ENCODE measurements around the gene PARP6. TPM values are rescaled to one million over a fixed set of nuclear protein-coding genes. Genes with fewer than 3 reads are reported as not detected.
A peak's percentile ranks its signal among the peaks of the same experiment; 100 is the strongest.

PARP6 gene, protein sequence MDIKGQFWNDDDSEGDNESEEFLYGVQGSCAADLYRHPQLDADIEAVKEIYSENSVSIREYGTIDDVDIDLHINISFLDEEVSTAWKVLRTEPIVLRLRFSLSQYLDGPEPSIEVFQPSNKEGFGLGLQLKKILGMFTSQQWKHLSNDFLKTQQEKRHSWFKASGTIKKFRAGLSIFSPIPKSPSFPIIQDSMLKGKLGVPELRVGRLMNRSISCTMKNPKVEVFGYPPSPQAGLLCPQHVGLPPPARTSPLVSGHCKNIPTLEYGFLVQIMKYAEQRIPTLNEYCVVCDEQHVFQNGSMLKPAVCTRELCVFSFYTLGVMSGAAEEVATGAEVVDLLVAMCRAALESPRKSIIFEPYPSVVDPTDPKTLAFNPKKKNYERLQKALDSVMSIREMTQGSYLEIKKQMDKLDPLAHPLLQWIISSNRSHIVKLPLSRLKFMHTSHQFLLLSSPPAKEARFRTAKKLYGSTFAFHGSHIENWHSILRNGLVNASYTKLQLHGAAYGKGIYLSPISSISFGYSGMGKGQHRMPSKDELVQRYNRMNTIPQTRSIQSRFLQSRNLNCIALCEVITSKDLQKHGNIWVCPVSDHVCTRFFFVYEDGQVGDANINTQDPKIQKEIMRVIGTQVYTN
- total RNA-seq: 10 to 100 TPM; 58.8 to 65.0 TPM

DNA sequence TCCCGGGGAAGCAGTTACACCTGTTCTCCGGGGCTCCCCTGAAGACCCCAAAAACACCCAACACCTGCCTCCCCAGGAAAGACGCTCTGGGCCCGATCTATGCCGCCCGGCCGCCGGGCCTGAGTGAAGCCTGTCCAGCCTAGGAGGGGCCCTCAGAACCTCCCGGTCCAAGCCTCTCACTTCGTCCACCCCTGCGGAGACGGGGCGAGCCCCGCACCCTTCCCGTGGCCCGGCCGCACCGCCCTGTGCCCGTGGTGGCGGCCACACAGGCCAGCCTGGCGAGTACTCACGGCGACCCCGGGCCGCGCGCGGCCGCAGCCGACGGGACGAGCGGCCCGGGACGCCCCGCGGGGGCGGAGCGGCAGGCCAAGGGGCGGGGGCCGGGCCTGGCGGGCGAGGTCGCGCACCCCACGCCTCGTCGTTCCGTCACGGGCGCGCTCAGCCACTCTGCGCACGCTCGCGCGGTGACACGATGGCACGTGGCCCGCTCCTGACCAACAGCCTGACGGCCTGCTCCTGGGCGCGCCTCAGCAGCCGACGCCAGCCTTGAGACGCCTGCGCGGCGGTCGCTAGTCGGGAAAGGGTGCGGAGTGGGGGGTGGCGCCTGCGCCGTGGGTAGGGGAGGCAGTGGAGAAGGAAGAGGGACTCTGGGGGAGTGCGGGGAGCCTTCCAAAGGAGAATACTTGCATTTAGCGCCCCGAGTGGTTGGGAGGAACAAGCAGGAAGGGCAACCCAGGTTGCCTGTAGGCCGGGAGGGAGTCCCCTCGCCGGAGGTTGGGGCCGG, at the start of gene PARP6:
Gene PARP6 (minus strand): TSS at position 342 of the 784 bp plus-strand sequence. CDS start 5,077 bp downstream, outside the sequence.
- DNase-seq: peak; percentile 98
- H3K27ac Mint-ChIP-seq: peak within 1 kb of the TSS; percentile 83
- ChIA-PET POLR2A (interaction anchor here (0.8 to 4.7 kb wide), 6 partner anchors 41 to 84 kb away, joined by 3 to 38 read pairs (median 6); partner anchors contain the start of gene PKM), CTCF (interaction anchor here (0.7 to 2.7 kb wide), 6 partner anchors 13 to 72 kb away, joined by 3 to 28 read pairs (median 6); no protein-coding TSS in a partner anchor)
- H3K4me3 Mint-ChIP-seq: peak within 1 kb of the TSS; percentile 83
- peaks cover 38% of the 10 kb centered on the region for H3K4me1 Mint-ChIP-seq
- peaks cover 10% of the 10 kb centered on the region for H3K36me3 Mint-ChIP-seq (ENCODE audit: low read depth)
- H3K9me3 Mint-ChIP-seq: no peaks in the 10 kb centered on the region
- H3K27me3 Mint-ChIP-seq: no peaks in the 10 kb centered on the region

DNA sequence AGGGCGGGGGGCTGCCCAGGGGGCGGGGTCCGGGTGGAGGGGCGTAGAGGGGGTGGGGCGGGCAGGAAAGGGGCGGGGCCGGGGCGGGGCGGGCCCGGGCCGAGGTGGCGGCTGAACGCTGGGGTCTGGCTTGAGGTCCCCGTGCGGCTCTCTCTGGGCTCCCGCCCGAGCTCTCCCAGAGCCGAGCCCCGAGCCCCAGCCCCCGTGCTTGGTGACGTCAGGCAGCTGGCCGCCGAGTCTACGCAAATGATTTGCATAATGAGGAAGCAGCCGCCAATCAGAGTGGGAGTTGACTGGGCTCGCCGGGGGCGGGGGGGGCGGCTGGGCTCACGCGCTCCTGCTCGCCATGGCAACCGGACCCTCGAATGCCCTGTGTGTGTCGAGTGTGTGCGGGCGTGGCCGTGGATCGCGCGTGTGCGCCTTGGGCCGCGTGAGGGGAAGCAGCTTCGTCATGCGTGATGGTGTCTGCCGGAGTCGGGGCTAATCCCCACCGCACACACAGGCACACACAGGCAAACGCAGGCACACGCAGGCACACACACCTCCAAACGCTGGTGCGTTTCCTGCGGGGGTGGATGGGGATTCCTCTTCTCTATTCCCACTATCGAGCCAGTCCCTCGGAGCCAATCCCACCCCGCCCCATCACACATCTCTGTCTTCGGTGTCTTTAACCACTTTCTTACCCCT, 47.8 kb upstream of the PARP6 start, which contains the start of gene CELF6:
Gene CELF6 (minus strand): TSS at position 173 of the 687 bp plus-strand sequence. CDS start 283 bp downstream, outside the sequence.
- Mint-ChIP-seq H3K9me3 (peaks cover 4% of the 10 kb centered on the region), H3K4me1 (peaks cover 24% of the 10 kb centered on the region), H3K4me3 (peak within 1 kb of the TSS; percentile 71), H3K27me3 (peaks cover 23% of the 10 kb centered on the region), H3K27ac (no peak within 1 kb of the TSS), H3K36me3 (ENCODE audit: low read depth) (no peaks in the 10 kb centered on the region)
- CTCF ChIA-PET: interaction anchor here (1.0 kb wide), 1 partner anchor 10 kb away, joined by 3 read pairs; no protein-coding TSS in a partner anchor
- peak; percentile 76 for DNase-seq
- POLR2A ChIA-PET: interaction anchor here (0.6 to 1.2 kb wide), 5 partner anchors 20 to 89 kb away, joined by 3 read pairs; partner anchors contain the start of genes HEXA and PKM

DNA sequence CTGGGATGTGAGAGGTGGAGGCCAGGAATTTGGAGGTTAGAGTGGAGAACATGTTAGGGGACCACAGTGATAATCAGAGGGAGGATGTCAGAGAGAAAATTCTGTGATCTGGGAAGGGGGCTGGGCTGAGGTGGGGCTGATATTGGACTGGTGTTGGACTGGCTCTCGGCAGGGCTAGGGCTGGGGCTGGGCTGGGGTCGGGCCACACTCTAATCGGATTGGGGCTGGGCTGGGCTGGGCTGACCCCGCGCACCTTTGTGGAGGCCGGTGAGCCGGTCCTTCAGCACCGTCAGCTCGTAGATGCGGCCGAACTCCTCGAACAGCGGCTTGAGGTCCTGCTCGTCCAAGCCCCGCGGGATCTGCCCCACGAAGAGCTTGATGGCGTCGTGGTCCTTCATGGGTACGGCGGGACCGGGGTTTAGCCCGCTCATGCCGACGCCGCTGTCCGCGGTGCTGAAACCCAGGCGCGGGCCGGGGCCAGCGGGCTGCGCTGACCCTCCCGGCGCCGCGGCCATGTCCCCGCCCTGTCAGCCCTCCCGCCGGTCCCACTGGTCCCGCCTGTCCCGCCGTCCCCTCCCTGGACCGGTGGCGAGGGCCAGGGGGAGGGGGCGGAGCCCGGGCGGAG, 47.1 kb upstream of the PARP6 start:
- Mint-ChIP-seq H3K27ac (no peak overlapping the region), H3K4me3 (peak overlapping the region; percentile 65), H3K36me3 (ENCODE audit: low read depth) (no peaks in the 10 kb centered on the region), H3K27me3 (peaks cover 23% of the 10 kb centered on the region), H3K4me1 (peaks cover 24% of the 10 kb centered on the region), H3K9me3 (peaks cover 4% of the 10 kb centered on the region)
- DNase-seq: peak; percentile 54
- ChIA-PET CTCF (no interaction called here), POLR2A (interaction anchor here (0.6 to 0.8 kb wide), 3 partner anchors 19 to 56 kb away, joined by 3 read pairs; partner anchors contain the start of gene HEXA)

DNA sequence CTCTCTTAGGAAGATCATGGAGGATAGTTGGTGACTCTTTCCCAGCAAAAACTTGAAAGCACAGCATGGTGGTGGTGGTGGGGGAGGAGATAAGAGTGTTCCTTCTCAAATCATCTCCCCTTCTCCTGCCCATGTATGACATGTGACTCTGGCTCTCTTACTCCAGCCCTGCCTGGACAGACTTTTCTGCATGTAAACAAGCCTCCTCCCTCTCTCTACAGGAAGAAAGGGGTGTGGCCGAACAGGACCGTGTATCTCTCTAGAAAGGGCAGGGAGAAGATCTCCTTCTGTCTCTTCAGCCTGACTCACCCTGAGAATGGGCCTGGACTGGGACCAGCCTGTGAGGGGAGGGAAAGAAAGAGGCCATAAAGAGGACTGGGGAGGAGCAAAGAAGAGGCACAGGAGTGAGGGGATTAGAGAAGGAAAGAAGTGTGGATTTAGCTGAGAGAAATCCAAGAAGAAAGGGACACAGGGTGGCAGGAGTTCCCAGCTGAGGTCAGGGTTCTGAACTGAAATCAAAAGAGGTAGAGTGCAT, 46.1 kb upstream of the PARP6 start:
- Mint-ChIP-seq H3K27ac (no peak overlapping the region), H3K27me3 (peaks cover 23% of the 10 kb centered on the region), H3K36me3 (ENCODE audit: low read depth) (no peaks in the 10 kb centered on the region), H3K4me3 (peak overlapping the region; percentile 65), H3K4me1 (peaks cover 24% of the 10 kb centered on the region), H3K9me3 (peaks cover 2% of the 10 kb centered on the region)
- POLR2A ChIA-PET: no interaction called here
- CTCF ChIA-PET: no interaction called here
- DNase-seq: no peak

DNA sequence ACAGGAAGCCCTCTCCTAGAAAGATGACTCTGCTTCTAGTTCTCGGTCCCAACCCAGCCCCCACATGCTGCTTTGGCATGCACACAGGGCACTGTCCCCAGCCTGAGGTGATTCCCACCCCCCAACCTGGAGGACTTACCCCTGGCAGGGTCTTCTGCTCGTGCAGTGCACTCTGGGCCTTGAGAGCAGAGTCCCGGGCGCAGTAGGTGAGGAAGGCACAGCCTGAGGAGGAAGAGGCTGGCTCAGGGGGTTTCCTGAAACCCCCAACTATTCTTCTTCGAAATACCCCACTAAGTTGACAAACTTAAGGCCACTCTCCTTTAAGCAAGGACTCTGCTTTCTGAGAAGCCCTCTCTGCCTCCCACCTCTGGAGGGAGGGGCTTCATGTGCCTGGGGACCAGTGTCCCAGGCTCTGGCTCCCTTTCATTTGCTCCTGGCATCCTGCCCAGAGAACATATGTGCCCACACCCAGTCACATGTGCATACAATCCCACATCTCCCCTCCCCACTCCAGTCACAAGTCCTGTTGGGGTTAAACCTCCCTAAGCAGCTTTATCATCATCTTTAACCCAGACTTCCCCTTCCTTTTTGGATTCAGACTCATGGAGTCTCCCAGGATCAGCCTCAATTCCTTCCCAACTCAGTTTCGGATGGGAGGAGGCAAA, 43.5 kb upstream of the PARP6 start:
- peaks cover 21% of the 10 kb centered on the region for H3K27me3 Mint-ChIP-seq

DNA sequence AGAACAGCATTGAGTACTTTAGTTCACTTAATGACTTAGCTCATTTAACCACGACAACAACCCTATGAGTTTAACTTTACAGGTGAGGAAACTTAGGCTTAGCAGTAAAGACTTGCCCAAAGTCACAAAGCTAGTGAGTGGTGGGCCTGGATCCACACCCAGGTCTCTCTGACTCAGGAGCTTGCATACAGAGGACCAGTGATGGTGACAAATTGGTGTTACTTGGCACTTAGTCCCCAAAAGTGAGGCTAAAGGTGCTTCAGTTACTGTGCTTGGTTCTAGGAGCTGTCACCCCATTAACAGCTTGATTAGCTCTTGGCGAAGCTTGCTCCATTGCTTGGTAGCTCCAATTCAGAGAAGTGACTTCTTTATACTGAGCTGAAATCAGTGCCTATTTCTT, 41.5 kb upstream of the PARP6 start:
- ChIA-PET CTCF (interaction anchor here (0.5 to 2.7 kb wide), 10 partner anchors 8 to 361 kb away, joined by 3 to 13 read pairs (median 3); no protein-coding TSS in a partner anchor), POLR2A (interaction anchor here (0.8 to 2.1 kb wide), 3 partner anchors 35 to 159 kb away, joined by 3 to 14 read pairs (median 4); partner anchors contain the start of genes ARIH1 and HEXA)
- Mint-ChIP-seq H3K27me3 (peaks cover 10% of the 10 kb centered on the region), H3K4me3 (no peak overlapping the region), H3K9me3 (no peaks in the 10 kb centered on the region), H3K4me1 (peaks cover 9% of the 10 kb centered on the region), H3K27ac (no peak overlapping the region), H3K36me3 (ENCODE audit: low read depth) (no peaks in the 10 kb centered on the region)
- DNase-seq: no peak

More for the DNA sequence above, 43.5 kb upstream of the PARP6 start:
- no peaks in the 10 kb centered on the region for H3K9me3 Mint-ChIP-seq
- H3K4me3 Mint-ChIP-seq: no peak overlapping the region
- H3K36me3 Mint-ChIP-seq (ENCODE audit: low read depth): no peaks in the 10 kb centered on the region
- H3K4me1 Mint-ChIP-seq: peaks cover 22% of the 10 kb centered on the region
- H3K27ac Mint-ChIP-seq: no peak overlapping the region
- ChIA-PET POLR2A (no interaction called here), CTCF (no interaction called here)
- DNase-seq: no peak

DNA sequence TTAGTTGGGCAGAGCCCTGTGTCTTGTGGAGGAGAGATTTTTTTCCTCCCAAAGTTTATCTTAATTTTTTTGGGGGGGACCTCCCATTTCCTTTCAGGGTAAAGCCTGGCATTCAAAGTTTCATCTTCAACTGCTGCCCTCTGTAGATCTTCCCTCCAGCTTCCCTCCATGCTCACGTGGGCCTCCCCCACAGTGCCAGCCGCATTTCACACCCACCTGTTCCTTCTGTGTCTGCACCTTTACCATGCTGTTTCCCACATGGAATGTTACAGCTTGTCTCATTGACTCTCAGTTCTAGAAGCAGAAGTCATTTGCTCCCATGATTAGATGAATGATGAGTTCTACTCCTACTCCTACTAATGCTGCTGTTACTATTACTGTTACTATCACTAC, 41.1 kb upstream of the PARP6 start:
- no peak for DNase-seq
- Mint-ChIP-seq H3K27ac (no peak overlapping the region), H3K27me3 (peaks cover 6% of the 10 kb centered on the region), H3K9me3 (no peaks in the 10 kb centered on the region), H3K4me1 (peaks cover 4% of the 10 kb centered on the region), H3K36me3 (ENCODE audit: low read depth) (no peaks in the 10 kb centered on the region), H3K4me3 (no peak overlapping the region)
- CTCF ChIA-PET: interaction anchor here (0.7 to 2.7 kb wide), 21 partner anchors 9 to 361 kb away, joined by 3 to 13 read pairs (median 3); partner anchors contain the start of gene HEXA
- POLR2A ChIA-PET: interaction anchor here (1.1 to 2.1 kb wide), 2 partner anchors 160 to 162 kb away, joined by 6 to 14 read pairs; partner anchors contain the start of gene ARIH1

DNA sequence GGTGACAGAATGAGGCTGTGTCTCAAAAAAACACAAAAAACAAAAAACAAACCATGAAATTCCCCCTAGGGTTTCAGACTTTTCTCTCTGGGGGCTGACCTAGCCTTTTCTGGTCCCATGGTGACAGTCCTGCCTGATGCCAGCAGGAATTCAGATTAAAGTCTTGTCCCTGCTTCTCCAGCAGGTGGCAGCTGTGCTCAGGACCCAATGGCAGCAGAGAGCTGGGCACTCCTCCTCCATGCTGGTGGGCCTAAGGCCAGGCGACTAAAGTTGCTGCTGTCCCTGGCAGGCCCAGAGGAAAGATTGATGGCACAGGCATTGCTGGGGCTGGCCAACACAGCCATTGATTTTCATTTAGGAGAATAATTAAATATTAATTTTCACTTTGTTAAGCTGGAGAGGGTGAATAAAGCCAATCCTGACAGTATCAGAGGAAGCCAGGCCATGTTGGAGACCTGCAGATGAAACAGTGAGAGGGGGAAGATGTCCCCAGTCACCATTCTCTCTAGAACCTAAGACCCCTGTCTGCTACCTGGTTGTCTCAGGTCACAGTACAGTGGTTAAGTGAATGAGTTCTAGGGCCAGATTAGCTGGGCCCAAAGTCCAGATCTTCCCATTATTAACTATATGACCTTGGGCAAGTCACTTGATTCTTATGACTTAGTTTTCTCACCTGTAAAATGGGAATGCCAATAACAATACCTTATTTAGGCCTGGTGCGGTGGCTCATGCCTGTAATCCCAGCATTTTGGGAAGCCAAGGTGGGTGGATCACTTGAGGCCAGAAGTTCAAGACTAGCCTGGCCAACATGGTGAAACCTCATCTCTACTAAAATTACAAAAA, 40.5 kb upstream of the PARP6 start:
- Mint-ChIP-seq H3K4me3 (no peak overlapping the region), H3K4me1 (peaks cover 2% of the 10 kb centered on the region), H3K27me3 (peaks cover 4% of the 10 kb centered on the region), H3K27ac (no peak overlapping the region), H3K36me3 (ENCODE audit: low read depth) (no peaks in the 10 kb centered on the region), H3K9me3 (no peaks in the 10 kb centered on the region)
- ChIA-PET POLR2A (interaction anchor here (0.8 to 2.1 kb wide), 3 partner anchors 39 to 162 kb away, joined by 3 to 14 read pairs (median 6); partner anchors contain the start of gene ARIH1), CTCF (interaction anchor here (0.5 to 2.7 kb wide), 26 partner anchors 9 to 733 kb away, joined by 3 to 13 read pairs (median 3); partner anchors contain the start of gene HEXA)
- peak; percentile 65 for DNase-seq

DNA sequence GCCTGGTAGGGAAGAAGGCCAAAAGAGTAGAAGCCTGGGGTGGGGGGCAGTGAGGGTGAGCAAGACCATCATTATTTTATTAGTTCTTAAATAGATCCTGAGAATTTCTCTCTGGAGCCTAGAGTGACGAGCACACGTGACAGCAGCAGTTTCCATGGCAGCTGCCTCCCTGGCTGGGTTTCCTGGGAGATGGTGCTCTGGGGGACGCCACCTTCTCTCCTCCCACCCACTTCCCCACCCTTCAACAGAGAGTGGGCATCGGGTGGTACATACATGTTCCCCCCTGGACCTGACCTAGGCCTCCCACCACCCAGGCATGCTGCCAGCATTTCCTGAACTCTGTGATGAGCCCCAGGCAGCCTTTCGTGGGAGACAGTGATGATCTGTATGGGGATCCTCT, 34.7 kb upstream of the PARP6 start:
- CTCF ChIA-PET: no interaction called here
- Mint-ChIP-seq H3K36me3 (ENCODE audit: low read depth) (no peaks in the 10 kb centered on the region), H3K27ac (no peak overlapping the region)

DNA sequence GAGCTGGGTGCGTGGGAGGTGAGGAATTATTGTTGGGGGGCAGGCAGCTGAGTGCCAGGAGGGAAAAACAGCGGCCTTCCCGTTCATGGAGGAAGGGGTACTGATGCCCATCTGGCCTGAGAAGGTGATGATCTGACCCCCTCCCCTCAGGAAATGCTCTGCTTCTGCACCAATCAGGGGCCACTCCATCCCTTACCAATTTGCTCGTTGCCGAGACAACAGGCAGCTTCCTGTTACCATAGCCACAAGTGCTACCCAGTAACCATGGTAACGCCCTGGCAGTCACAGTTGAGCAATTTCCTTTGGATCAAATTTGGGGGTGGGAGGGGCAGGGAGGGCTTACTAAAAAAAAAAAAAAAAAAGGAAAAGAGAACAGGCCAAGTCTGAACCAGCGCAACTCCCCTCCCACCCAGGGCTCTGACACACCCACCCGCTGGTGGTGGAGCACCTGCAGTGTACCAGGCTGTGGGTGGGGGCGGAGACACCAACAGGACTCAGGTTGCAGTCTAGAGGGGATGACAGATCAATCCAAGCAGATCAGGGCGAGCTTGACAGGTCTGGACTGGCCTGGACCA, 33.9 kb upstream of the PARP6 start:
- H3K27ac Mint-ChIP-seq: no peak overlapping the region
- H3K9me3 Mint-ChIP-seq: no peaks in the 10 kb centered on the region
- peaks cover 7% of the 10 kb centered on the region for H3K4me1 Mint-ChIP-seq
- CTCF ChIA-PET: interaction anchor here (1.4 kb wide), 1 partner anchor 80 kb away, joined by 8 read pairs; no protein-coding TSS in a partner anchor
- H3K36me3 Mint-ChIP-seq (ENCODE audit: low read depth): no peaks in the 10 kb centered on the region
- POLR2A ChIA-PET: interaction anchor here (1.2 to 1.3 kb wide), 2 partner anchors 70 to 80 kb away, joined by 3 read pairs; partner anchors contain the start of gene HEXA
- H3K4me3 Mint-ChIP-seq: no peak overlapping the region
- DNase-seq: peak; percentile 66
- no peaks in the 10 kb centered on the region for H3K27me3 Mint-ChIP-seq

More for the DNA sequence above, 34.7 kb upstream of the PARP6 start:
- Mint-ChIP-seq H3K27me3 (no peaks in the 10 kb centered on the region), H3K9me3 (no peaks in the 10 kb centered on the region), H3K4me3 (no peak overlapping the region), H3K4me1 (peaks cover 7% of the 10 kb centered on the region)
- DNase-seq: no peak
- POLR2A ChIA-PET: no interaction called here

Measured in activated CD4-positive, alpha-beta memory T cell treated with anti-CD3 and anti-CD28 coated beads, Interleukin-2, amount 10 ng/mL, durations not matched to agents 7 days and 5 days (primary cell).